Left forelimb (tissue), 1 donor: ENCODE measurements around the gene PDCD6IP.
"Not testable (repeated sequence)": the region's sequence is repeated elsewhere in the genome, so short reads cannot be mapped to it uniquely, and the experiment has no call there.

Experiments used
- DNase-seq: peaks from one replicate; pipeline ENCODE4 v3.0.0-alpha.2; 2018; ENCODE audit warnings: low spot score

PDCD6IP gene

GRCh38 chr3:33850599-33850998, 52.2 kb downstream of the PDCD6IP start:
- not testable (repeated sequence) for DNase-seq

GRCh38 chr3:33855407-33855806, 57.0 kb downstream of the PDCD6IP start:
- DNase-seq, result not testable (repeated sequence)

- DNase-seq, result no peak
Observed at GRCh38 chr3:33855884-33856546, 57.6 kb downstream of the PDCD6IP start.

GRCh38 chr3:33857701-33858100, 59.3 kb downstream of the PDCD6IP start:
- not testable (repeated sequence) for DNase-seq

- no peak for DNase-seq
Observed at GRCh38 chr3:33858131-33858530, 59.7 kb downstream of the PDCD6IP start.

GRCh38 chr3:33860373-33861050, 62.1 kb downstream of the PDCD6IP start:
- DNase-seq, result no peak

GRCh38 chr3:33865133-33865532, 66.7 kb downstream of the PDCD6IP start:
- DNase-seq, result no peak

- no peak for DNase-seq
Observed at GRCh38 chr3:33868309-33868708, 69.9 kb downstream of the PDCD6IP start.

GRCh38 chr3:33869977-33870376, 71.5 kb downstream of the PDCD6IP start:
- no peak for DNase-seq

- DNase-seq, result no peak
Observed at GRCh38 chr3:33874815-33875214, 76.4 kb downstream of the PDCD6IP start.

- DNase-seq, result no peak
Observed at GRCh38 chr3:33875680-33876079, 77.2 kb downstream of the PDCD6IP start.

GRCh38 chr3:33877187-33877586, 78.8 kb downstream of the PDCD6IP start:
- DNase-seq, result no peak

GRCh38 chr3:33879540-33879939, 81.1 kb downstream of the PDCD6IP start:
- DNase-seq, result no peak

- no peak for DNase-seq
Observed at GRCh38 chr3:33881156-33882064, 83.0 kb downstream of the PDCD6IP start.

- DNase-seq, result no peak
Observed at GRCh38 chr3:33882296-33882695, 83.9 kb downstream of the PDCD6IP start.

GRCh38 chr3:33883538-33883950, 85.1 kb downstream of the PDCD6IP start:
- DNase-seq, result no peak

GRCh38 chr3:33883951-33884561, 85.6 kb downstream of the PDCD6IP start:
- no peak for DNase-seq

GRCh38 chr3:33884701-33885100, 86.3 kb downstream of the PDCD6IP start:
- no peak for DNase-seq

- no peak for DNase-seq
Observed at GRCh38 chr3:33885496-33885895, 87.1 kb downstream of the PDCD6IP start.

GRCh38 chr3:33886015-33886414, 87.6 kb downstream of the PDCD6IP start:
- DNase-seq, result no peak

- no peak for DNase-seq
Observed at GRCh38 chr3:33887478-33887877, 89.0 kb downstream of the PDCD6IP start.

- no peak for DNase-seq
Observed at GRCh38 chr3:33889394-33890039, 91.1 kb downstream of the PDCD6IP start.
